ENCODE results near the gene HDAC2.
"Not testable (repeated sequence)": the region's sequence is repeated elsewhere in the genome, so short reads cannot be mapped to it uniquely, and the experiment has no call there.

The HDAC2 gene

GRCh38 chr6:113969888-113970804 is 802 bp downstream of the HDAC2 start:
- peak; percentile 47 for DNase-seq

- DNase-seq: no peak
These were observed 2.5 kb downstream of the HDAC2 start for GRCh38 chr6:113968472-113968871.

- DNase-seq: no peak
These were observed 3.2 kb downstream of the HDAC2 start for GRCh38 chr6:113967777-113968176.

- no peak for DNase-seq
These were observed 10.2 kb downstream of the HDAC2 start for GRCh38 chr6:113960795-113961194.

- no peak for DNase-seq
These were observed 11.7 kb downstream of the HDAC2 start for GRCh38 chr6:113959235-113959634.

GRCh38 chr6:113954653-113955052 is 16.3 kb downstream of the HDAC2 start:
- DNase-seq: no peak

- DNase-seq: peak; percentile 74
These were observed 17.6 kb downstream of the HDAC2 start for GRCh38 chr6:113953346-113953745.

GRCh38 chr6:113949499-113949898 is 21.4 kb downstream of the HDAC2 start:
- DNase-seq: no peak

- DNase-seq: peak; percentile 22
These were observed 26.2 kb downstream of the HDAC2 start for GRCh38 chr6:113944701-113945100.

GRCh38 chr6:113939825-113940224 is 31.1 kb downstream of the HDAC2 start:
- DNase-seq: no peak

GRCh38 chr6:113936093-113936934 is 34.6 kb downstream of the HDAC2 start:
- DNase-seq: peak; percentile 64

GRCh38 chr6:113934101-113934500 is 36.8 kb downstream of the HDAC2 start:
- DNase-seq: no peak

GRCh38 chr6:113931907-113932306 is 39.0 kb downstream of the HDAC2 start:
- DNase-seq: not testable (repeated sequence)

- no peak for DNase-seq
These were observed 40.8 kb downstream of the HDAC2 start for GRCh38 chr6:113930183-113930582.

GRCh38 chr6:113927001-113927400 is 43.9 kb downstream of the HDAC2 start:
- no peak for DNase-seq

- DNase-seq: no peak
These were observed 45.6 kb downstream of the HDAC2 start for GRCh38 chr6:113925378-113925777.

- no peak for DNase-seq
These were observed 46.6 kb downstream of the HDAC2 start for GRCh38 chr6:113924312-113924723.

- no peak for DNase-seq
These were observed 47.4 kb downstream of the HDAC2 start for GRCh38 chr6:113923526-113923925.

- DNase-seq: no peak
These were observed 49.5 kb downstream of the HDAC2 start for GRCh38 chr6:113921299-113921904.

GRCh38 chr6:113920663-113921267 is 50.2 kb downstream of the HDAC2 start:
- no peak for DNase-seq

- DNase-seq: not testable (repeated sequence)
These were observed 60.7 kb downstream of the HDAC2 start for GRCh38 chr6:113910285-113910684.

GRCh38 chr6:113909224-113909856 is 61.6 kb downstream of the HDAC2 start:
- DNase-seq: peak; percentile 79

Data from EL (cell line).